PC-9 (cell line): Measurements from ENCODE around the gene TMEM171. TPM values are rescaled to one million over a fixed set of nuclear protein-coding genes. Genes with fewer than 3 reads are reported as not detected.
A peak's percentile ranks its signal among the peaks of the same experiment; 100 is the strongest.

Source experiments
- BruUV-seq: library from RNA; stranded (reverse); fragments of 400-500 nt; replicated peaks from 2 replicates; lab custom pipeline; 2021; lab: Mats Ljungman, UMichigan
- CTCF ChIA-PET: fragments of 300-600 bp; sonication (Branson Sonifier 250); formaldehyde crosslinking; loops from one replicate; lab custom pipeline; 2022; ENCODE audit warnings: antibody characterized with exemption; lab: Charles Lee
- POLR2A ChIA-PET: fragments of 300-600 bp; sonication (Branson Sonifier 250); formaldehyde crosslinking; loops from one replicate; lab custom pipeline; 2022; ENCODE audit warnings: antibody characterized with exemption; ENCODE audit not compliant: unreplicated experiment; lab: Charles Lee
- DNase-seq, 2 experiments: peaks; one replicate each; pipeline versions ENCODE4 v3.0.0 to v3.0.0-alpha.2; 2015 to 2022; ENCODE audit warnings: mixed read lengths in 1 of 2
- H2AFZ ChIP-seq: fragments of 200-600 bp; sonication (generic); 2 replicates; pipeline ENCODE4 v1.8.1; 2017; ENCODE audit warnings: antibody characterized with exemption
- H3F3A ChIP-seq: fragments of 200-600 bp; sonication (generic); 2 replicates; pipeline ENCODE4 v1.8.1; 2017; ENCODE audit warnings: antibody characterized with exemption, mild to moderate bottlenecking, low read depth; ENCODE audit not compliant: insufficient read depth
- H3K27ac ChIP-seq: fragments of 200-600 bp; sonication (generic); 2 replicates; pipeline ENCODE4 v1.6.1; 2016; ENCODE audit warnings: mixed run types
- H3K27me3 ChIP-seq: fragments of 200-600 bp; sonication (generic); 2 replicates; pipeline ENCODE4 v1.6.1; 2016; ENCODE audit warnings: low read depth, mixed run types; ENCODE audit not compliant: insufficient read depth
- H3K36me3 ChIP-seq: fragments of 200-600 bp; sonication (generic); 2 replicates; pipeline ENCODE4 v1.6.1; 2016; ENCODE audit warnings: low read depth, mixed run types
- H3K4me1 ChIP-seq: fragments of 200-600 bp; sonication (generic); replicated peaks from 2 replicates; pipeline ENCODE4 v1.6.1; 2016; ENCODE audit warnings: mixed run types; ENCODE audit not compliant: insufficient read depth
- H3K4me2 ChIP-seq: fragments of 200-600 bp; sonication (generic); 2 replicates; pipeline ENCODE4 v1.6.1; 2017; ENCODE audit warnings: mixed run types
- H3K4me3 ChIP-seq: fragments of 200-600 bp; sonication (generic); 2 replicates; pipeline ENCODE4 v1.6.1; 2016; ENCODE audit warnings: mixed run types
- H3K79me2 ChIP-seq: fragments of 200-600 bp; sonication (generic); 2 replicates; pipeline ENCODE4 v1.6.1; 2017; ENCODE audit warnings: low read depth, mixed run types
- H3K9me2 ChIP-seq: fragments of 200-600 bp; sonication (generic); 2 replicates; pipeline ENCODE4 v1.8.1; 2017; ENCODE audit warnings: mild to moderate bottlenecking; ENCODE audit not compliant: insufficient read depth
- H3K9me3 ChIP-seq: fragments of 200-600 bp; sonication (generic); 2 replicates; pipeline ENCODE4 v1.8.1; 2016; ENCODE audit warnings: low read depth; ENCODE audit not compliant: insufficient read depth
- H4K20me1 ChIP-seq: fragments of 200-600 bp; sonication (generic); 2 replicates; pipeline ENCODE4 v1.8.1; 2017; ENCODE audit not compliant: insufficient read depth
- EZH2 ChIP-seq: fragments of 200-600 bp; sonication (generic); IDR thresholded peaks from 2 replicates; pipeline ENCODE4 v1.8.0; 2017; ENCODE audit warnings: antibody characterized with exemption, low read depth
- intact Hi-C: fragments of 100-400 bp; cut with micrococcal nuclease; formaldehyde crosslinking; loops from one replicate; pipeline ENCODE4 v1.10.0; 2022; ENCODE audit not compliant: unreplicated experiment
- total RNA-seq: library from RNA; stranded (reverse); gene quantifications from 2 replicates; pipeline ENCODE4 v1.2.3, GENCODE V29; 2021
- TF ChIP-seq, protein P1 (sequence below): fragments of 200-600 bp; sonication (generic); conservative IDR thresholded peaks from 2 replicates; pipeline ENCODE4 v1.6.1; 2017; ENCODE audit warnings: mixed run types, antibody characterized with exemption, mild to moderate bottlenecking, moderate library complexity

Gene TMEM171
- total RNA-seq, 1 experiment from 2014 or later: 7.8 TPM

DNA sequence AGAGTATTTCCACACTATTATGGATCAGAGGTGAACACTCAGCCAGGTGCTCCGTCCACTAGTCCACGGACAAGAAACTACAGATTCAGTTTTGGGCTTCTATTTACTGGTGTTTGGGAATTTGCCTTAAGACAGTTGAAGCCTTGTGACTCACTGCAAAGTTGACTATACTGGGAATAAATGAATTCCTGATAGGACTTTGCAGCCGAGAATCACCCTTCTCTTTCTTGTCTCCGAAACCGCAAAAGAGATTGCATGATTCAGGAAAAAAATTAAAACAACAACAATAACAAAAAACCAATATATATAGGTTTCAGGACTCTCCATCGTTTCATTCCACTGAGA lies 716 bp downstream of the TMEM171 start:
- Histone ChIP-seq H3K4me3 (peak overlapping the region; percentile 100), H3F3A (peaks cover 35% of the 10 kb centered on the region), H2AFZ (peak overlapping the region; percentile 92), H3K9me3 (no peaks in the 10 kb centered on the region), H3K4me2 (peak overlapping the region; percentile 82), H3K4me1 (peaks cover 41% of the 10 kb centered on the region), H3K27ac (peak overlapping the region; percentile 92), H3K27me3 (no peaks in the 10 kb centered on the region), H3K79me2 (peaks cover 27% of the 10 kb centered on the region), H3K36me3 (0 out of 2 replicates have a peak, but pooled peaks cover 8% of the 10 kb centered on the region), H4K20me1 (no peaks in the 10 kb centered on the region), H3K9me2 (no peaks in the 10 kb centered on the region)
- peak in 1 of 2 experiments; percentile 53 for DNase-seq
- intact Hi-C loops: loop anchor here (5.0 kb wide), 2 partner anchors 169 to 251 kb away; no protein-coding TSS in a partner anchor
- POLR2A ChIA-PET: no interaction called here
- TSS peak; percentile 46 for BruUV-seq
- CTCF ChIA-PET: no interaction called here
- no peak for TF ChIP-seq EZH2
- TF ChIP-seq, protein P1, sequence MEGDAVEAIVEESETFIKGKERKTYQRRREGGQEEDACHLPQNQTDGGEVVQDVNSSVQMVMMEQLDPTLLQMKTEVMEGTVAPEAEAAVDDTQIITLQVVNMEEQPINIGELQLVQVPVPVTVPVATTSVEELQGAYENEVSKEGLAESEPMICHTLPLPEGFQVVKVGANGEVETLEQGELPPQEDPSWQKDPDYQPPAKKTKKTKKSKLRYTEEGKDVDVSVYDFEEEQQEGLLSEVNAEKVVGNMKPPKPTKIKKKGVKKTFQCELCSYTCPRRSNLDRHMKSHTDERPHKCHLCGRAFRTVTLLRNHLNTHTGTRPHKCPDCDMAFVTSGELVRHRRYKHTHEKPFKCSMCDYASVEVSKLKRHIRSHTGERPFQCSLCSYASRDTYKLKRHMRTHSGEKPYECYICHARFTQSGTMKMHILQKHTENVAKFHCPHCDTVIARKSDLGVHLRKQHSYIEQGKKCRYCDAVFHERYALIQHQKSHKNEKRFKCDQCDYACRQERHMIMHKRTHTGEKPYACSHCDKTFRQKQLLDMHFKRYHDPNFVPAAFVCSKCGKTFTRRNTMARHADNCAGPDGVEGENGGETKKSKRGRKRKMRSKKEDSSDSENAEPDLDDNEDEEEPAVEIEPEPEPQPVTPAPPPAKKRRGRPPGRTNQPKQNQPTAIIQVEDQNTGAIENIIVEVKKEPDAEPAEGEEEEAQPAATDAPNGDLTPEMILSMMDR: no peak

DNA sequence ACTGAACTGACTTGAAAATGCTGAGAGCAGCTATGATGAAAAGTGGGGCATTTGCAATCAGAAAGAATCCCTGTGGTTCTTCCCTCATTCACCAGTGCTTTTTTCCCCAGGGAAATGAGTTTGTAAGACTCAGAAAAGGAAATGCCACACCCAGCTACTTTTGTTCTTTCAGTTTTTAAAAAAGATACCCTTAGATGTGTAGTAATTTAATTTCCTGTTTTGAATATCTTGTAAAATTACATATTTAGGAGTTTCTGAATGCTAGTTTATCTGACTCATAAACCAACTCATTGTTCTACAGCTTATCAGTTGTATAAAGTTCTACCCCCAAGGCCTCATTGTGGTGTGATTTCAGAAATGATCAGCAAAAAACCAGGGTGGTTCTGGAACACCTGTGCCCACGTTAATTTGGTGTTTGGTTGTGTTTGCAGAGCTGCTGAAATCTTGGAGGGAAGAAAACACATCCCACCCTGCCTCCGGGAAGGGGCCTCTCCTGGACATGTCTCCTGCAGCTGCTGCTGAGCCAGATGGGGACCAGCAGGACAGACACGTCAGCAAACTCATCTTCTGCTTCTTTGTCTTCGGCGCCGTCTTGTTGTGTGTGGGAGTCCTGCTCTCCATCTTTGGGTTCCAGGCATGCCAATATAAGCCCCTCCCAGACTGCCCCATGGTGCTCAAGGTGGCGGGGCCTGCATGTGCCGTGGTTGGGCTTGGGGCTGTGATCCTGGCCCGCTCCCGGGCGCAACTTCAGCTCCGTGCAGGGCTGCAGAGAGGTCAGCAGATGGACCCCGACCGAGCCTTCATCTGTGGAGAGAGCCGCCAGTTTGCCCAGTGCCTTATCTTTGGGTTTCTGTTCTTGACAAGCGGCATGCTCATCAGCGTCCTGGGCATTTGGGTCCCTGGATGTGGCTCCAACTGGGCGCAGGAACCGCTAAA lies 2.8 kb downstream of the TMEM171 start:
- intact Hi-C loops: loop anchor here (5.0 kb wide), 2 partner anchors 171 to 249 kb away; no protein-coding TSS in a partner anchor
- H3K9me3 ChIP-seq: no peaks in the 10 kb centered on the region
- DNase-seq: peak in 1 of 2 experiments; percentile 84
- H3K27me3 ChIP-seq: no peaks in the 10 kb centered on the region
- no peak overlapping the region for H2AFZ ChIP-seq
- peaks cover 27% of the 10 kb centered on the region for H3K79me2 ChIP-seq
- H3K4me2 ChIP-seq: peak overlapping the region; percentile 82
- H3K27ac ChIP-seq: peak overlapping the region; percentile 92
- peaks cover 35% of the 10 kb centered on the region for H3F3A ChIP-seq
- no TSS peak for BruUV-seq
- no peaks in the 10 kb centered on the region for H3K9me2 ChIP-seq
- ChIA-PET CTCF (interaction anchor here (0.5 to 0.7 kb wide), 2 partner anchors 548 to 1522 kb away, joined by 3 to 4 read pairs; no protein-coding TSS in a partner anchor), POLR2A (interaction anchor here (0.6 to 0.7 kb wide), 5 partner anchors 10 to 257 kb away, joined by 3 to 6 read pairs (median 5); no protein-coding TSS in a partner anchor)
- peaks cover 38% of the 10 kb centered on the region for H3K4me1 ChIP-seq
- TF ChIP-seq, protein P1: no peak
- TF ChIP-seq EZH2: no peak
- H3K4me3 ChIP-seq: peak overlapping the region; percentile 29; the same call in 1 of the 2 replicates
- 0 out of 2 replicates have a peak, but pooled peaks cover 8% of the 10 kb centered on the region for H3K36me3 ChIP-seq
- no peaks in the 10 kb centered on the region for H4K20me1 ChIP-seq

DNA sequence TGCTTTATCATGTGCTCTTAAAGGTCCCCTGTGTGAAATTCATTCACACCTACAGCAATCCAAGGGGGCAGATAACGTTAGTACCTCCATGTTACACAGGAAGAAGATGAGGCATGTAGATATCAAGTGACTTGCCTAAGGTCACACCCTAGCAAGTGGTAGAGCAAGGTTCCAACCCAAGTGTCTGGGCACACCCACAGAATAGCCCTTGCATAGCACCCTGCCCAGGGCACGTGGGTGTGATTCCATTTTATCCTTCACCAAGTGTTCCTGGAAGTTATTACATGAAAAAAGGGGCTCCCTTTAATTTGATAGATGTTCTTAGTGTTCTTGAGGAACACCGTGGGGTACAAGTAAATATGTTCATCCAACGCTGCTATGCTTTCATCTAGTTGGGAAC lies 4.9 kb downstream of the TMEM171 start:
- no peak for DNase-seq
- H3K4me3 ChIP-seq: no peak overlapping the region
- H3K9me2 ChIP-seq: no peaks in the 10 kb centered on the region
- H4K20me1 ChIP-seq: no peaks in the 10 kb centered on the region
- no TSS peak for BruUV-seq
- intact Hi-C loops: no loop called here
- POLR2A ChIA-PET: no interaction called here
- H3K36me3 ChIP-seq: 0 out of 2 replicates have a peak, but pooled peaks cover 8% of the 10 kb centered on the region
- H2AFZ ChIP-seq: no peak overlapping the region
- no peak for TF ChIP-seq EZH2
- TF ChIP-seq, protein P1: no peak
- H3K4me2 ChIP-seq: no peak overlapping the region
- H3K79me2 ChIP-seq: peaks cover 27% of the 10 kb centered on the region
- peaks cover 22% of the 10 kb centered on the region for H3K4me1 ChIP-seq
- H3F3A ChIP-seq: peaks cover 19% of the 10 kb centered on the region
- CTCF ChIA-PET: no interaction called here
- no peak overlapping the region for H3K27ac ChIP-seq
- H3K27me3 ChIP-seq: no peaks in the 10 kb centered on the region
- no peaks in the 10 kb centered on the region for H3K9me3 ChIP-seq
